ENCODE data around the gene MRPS30. TPM values are rescaled to one million over a fixed set of nuclear protein-coding genes. Genes with fewer than 3 reads are reported as not detected.

The MRPS30 gene
- total RNA-seq, 1 experiment from 2014 or later, result 47.2 TPM

GRCh38 chr5:44809215-44809955 lies 638 bp downstream of the MRPS30 start:
- Histone ChIP-seq H3K27ac (ENCODE audit: low read length) (peak overlapping the region; percentile 95), H3K27me3 (ENCODE audit: control insufficient read depth, insufficient read depth, low read length) (no peaks in the 10 kb centered on the region), H3K9me3 (ENCODE audit: control insufficient read depth, insufficient read depth, low read depth, low read length) (no peaks in the 10 kb centered on the region), H3K4me1 (ENCODE audit: control insufficient read depth, insufficient read depth, low read length) (peaks cover 14% of the 10 kb centered on the region; the same call in 1 of the 2 replicates), H3K4me3 (ENCODE audit: low read depth in 2 of 2, low read length in 2 of 2) (peak overlapping the region; percentile 97 to 98), H3K36me3 (ENCODE audit: control insufficient read depth, insufficient read depth, low read length) (peaks cover 40% of the 10 kb centered on the region)
- no TSS peak for BruUV-seq (replicated peaks)
- in situ Hi-C loops (cut with HindIII; ENCODE audit: low pct_unique_long_range_greater_than_20kb, low sequenced_read_pairs) (no loop called here), intact Hi-C loops (cut with micrococcal nuclease; ENCODE audit: unreplicated experiment) (no loop called here)
- ChIA-PET CTCF (no interaction called here), POLR2A (no interaction called here)
- 0 out of 2 replicates have a peak, but pooled peaks have one; percentile 0 for TF ChIP-seq POLR2AphosphoS5 (IDR thresholded peaks at IDR 0.05; ENCODE audit: low read depth, low read length)
- no peak for TF ChIP-seq TCF7L2 (IDR thresholded peaks at IDR 0.05; ENCODE audit: low read depth, low read length)
- no peak for TF ChIP-seq CTCF (IDR thresholded peaks at IDR 0.05)
- no peak for TF ChIP-seq SIN3A (IDR thresholded peaks at IDR 0.05; ENCODE audit: borderline replicate concordance, insufficient read depth, low read depth, low read length)
- DNase-seq (ENCODE audit: low read depth, low spot score) (no peak), ATAC-seq (peak; percentile 75)

GRCh38 chr5:44809956-44810420 lies 1.2 kb downstream of the MRPS30 start:
- ChIA-PET CTCF (no interaction called here), POLR2A (no interaction called here)
- Histone ChIP-seq H3K9me3 (ENCODE audit: control insufficient read depth, insufficient read depth, low read depth, low read length) (no peaks in the 10 kb centered on the region), H3K27ac (ENCODE audit: low read length) (peak overlapping the region; percentile 95), H3K4me3 (ENCODE audit: low read depth in 2 of 2, low read length in 2 of 2) (peak overlapping the region; percentile 97 to 98), H3K36me3 (ENCODE audit: control insufficient read depth, insufficient read depth, low read length) (peaks cover 46% of the 10 kb centered on the region), H3K4me1 (ENCODE audit: control insufficient read depth, insufficient read depth, low read length) (peaks cover 14% of the 10 kb centered on the region; the same call in 1 of the 2 replicates), H3K27me3 (ENCODE audit: control insufficient read depth, insufficient read depth, low read length) (no peaks in the 10 kb centered on the region)
- BruUV-seq (replicated peaks), result no TSS peak
- no peak for TF ChIP-seq REST (IDR thresholded peaks at IDR 0.05; ENCODE audit: insufficient read depth in 1 of 2, low read depth in 2 of 2, low read length in 1 of 2)
- TF ChIP-seq TCF7L2 (IDR thresholded peaks at IDR 0.05; ENCODE audit: low read depth, low read length), result no peak
- TF ChIP-seq POLR2AphosphoS5 (IDR thresholded peaks at IDR 0.05; ENCODE audit: low read depth, low read length), result no peak
- no peak for TF ChIP-seq CTCF (IDR thresholded peaks at IDR 0.05)
- TF ChIP-seq SIN3A (IDR thresholded peaks at IDR 0.05; ENCODE audit: borderline replicate concordance, insufficient read depth, low read depth, low read length), result no peak
- DNase-seq (ENCODE audit: low read depth, low spot score), result no peak
- no peak for ATAC-seq
- intact Hi-C loops (cut with micrococcal nuclease; ENCODE audit: unreplicated experiment) (no loop called here), in situ Hi-C loops (cut with HindIII; ENCODE audit: low pct_unique_long_range_greater_than_20kb, low sequenced_read_pairs) (no loop called here)
